HFFc6 (cell line): ENCODE measurements around the gene DOCK3. TPM values are rescaled to one million over a fixed set of nuclear protein-coding genes. Genes with fewer than 3 reads are reported as not detected.

Experiments used
- DNase-seq: peaks from one replicate; pipeline ENCODE4 v3.0.0-alpha.2; 2018
- H3K27ac Mint-ChIP-seq: 2 replicates; pipeline ENCODE4 v1.8.0; 2020; ENCODE audit warnings: mild to moderate bottlenecking, mixed read lengths
- H3K27me3 Mint-ChIP-seq: 2 replicates; pipeline ENCODE4 v1.8.0; 2021; ENCODE audit warnings: mild to moderate bottlenecking, moderate library complexity, mixed read lengths; ENCODE audit not compliant: insufficient read depth
- H3K36me3 Mint-ChIP-seq: 2 replicates; pipeline ENCODE4 v1.8.0; 2021; ENCODE audit warnings: low read depth, mixed read lengths
- H3K4me1 Mint-ChIP-seq: 2 replicates; pipeline ENCODE4 v1.8.0; 2020; ENCODE audit warnings: low read depth, mixed read lengths
- H3K4me3 Mint-ChIP-seq: 2 replicates; pipeline ENCODE4 v1.8.0; 2020; ENCODE audit warnings: mild to moderate bottlenecking, moderate library complexity, mixed read lengths
- H3K9me3 Mint-ChIP-seq: 2 replicates; pipeline ENCODE4 v1.8.0; 2020; ENCODE audit warnings: mild to moderate bottlenecking, mixed read lengths
- CTCF ChIP-seq: fragments of 200-600 bp; sonication (generic); IDR thresholded peaks from 2 replicates; pipeline ENCODE4 v1.5.0; 2021; ENCODE audit warnings: antibody characterized with exemption, mild to moderate bottlenecking
- total RNA-seq, 6 experiments: library from RNA; stranded (reverse); fragmentation: NEBNext Ultra II Directional; extraction: Animal tissue kit (Norgen Biotek cat#: 25700); gene quantifications; 2 replicates in 1 of 6; 3 replicates in 5 of 6; pipeline ENCODE4 v1.2.3, GENCODE V29; 2021

The DOCK3 gene
- total RNA-seq, 6 experiments from 2014 or later: 0.14 to 0.26 (median 0.22) TPM

DNA sequence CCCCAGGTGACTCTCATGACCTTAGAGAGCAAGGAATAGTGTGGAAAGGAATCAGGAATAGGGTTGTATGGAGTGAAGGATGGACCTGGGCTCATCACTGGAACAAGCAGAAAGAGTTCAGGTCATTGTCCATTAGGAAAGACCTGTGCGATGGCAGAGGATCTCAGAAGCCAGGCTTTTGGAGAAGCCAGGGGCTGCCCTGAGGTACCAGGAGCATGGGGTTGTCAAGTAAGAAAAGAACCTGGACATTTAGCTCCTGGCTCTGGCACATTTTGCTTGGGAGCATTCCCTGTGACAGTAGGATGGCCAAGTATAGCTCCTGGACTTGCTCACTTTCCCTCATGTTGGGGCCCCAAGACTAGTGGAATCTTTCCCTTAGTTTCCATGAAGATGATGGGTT, 657.4 kb downstream of the DOCK3 start:
- Mint-ChIP-seq H3K4me3 (no peak overlapping the region), H3K9me3 (no peaks in the 10 kb centered on the region), H3K27ac (no peak overlapping the region), H3K27me3 (peaks cover 8% of the 10 kb centered on the region), H3K4me1 (no peaks in the 10 kb centered on the region), H3K36me3 (no peaks in the 10 kb centered on the region)
- TF ChIP-seq CTCF: no peak
- no peak for DNase-seq

DNA sequence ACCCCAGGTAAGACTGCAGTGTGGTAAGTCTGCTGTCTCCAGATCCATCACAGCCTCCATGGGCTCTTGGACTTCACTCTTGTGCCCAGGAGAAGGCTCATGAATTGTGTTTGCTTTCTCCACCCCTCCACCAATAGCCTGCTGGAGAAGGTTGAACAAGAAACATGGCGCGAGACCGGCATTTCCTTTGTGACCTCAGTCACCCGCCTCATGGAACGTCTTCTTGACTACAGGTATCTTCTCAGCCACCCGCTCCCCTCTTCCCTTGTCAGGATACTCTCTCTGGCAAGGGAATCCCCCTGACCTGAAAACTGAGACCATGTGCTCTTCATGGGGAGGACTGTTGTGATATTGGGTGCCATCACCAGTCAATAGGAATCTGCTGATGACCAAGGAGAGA, 658.3 kb downstream of the DOCK3 start:
- no peak overlapping the region for H3K27ac Mint-ChIP-seq
- no peaks in the 10 kb centered on the region for H3K9me3 Mint-ChIP-seq
- DNase-seq: no peak
- H3K4me3 Mint-ChIP-seq: no peak overlapping the region
- H3K4me1 Mint-ChIP-seq: no peaks in the 10 kb centered on the region
- H3K36me3 Mint-ChIP-seq: no peaks in the 10 kb centered on the region
- TF ChIP-seq CTCF: no peak
- peaks cover 8% of the 10 kb centered on the region for H3K27me3 Mint-ChIP-seq

- no peak overlapping the region for H3K27ac Mint-ChIP-seq
- no peak for TF ChIP-seq CTCF
- peaks cover 1% of the 10 kb centered on the region; the same call in 1 of the 2 replicates for H3K27me3 Mint-ChIP-seq
- H3K4me3 Mint-ChIP-seq: no peak overlapping the region
- peaks cover 22% of the 10 kb centered on the region for H3K4me1 Mint-ChIP-seq
- DNase-seq: no peak
- H3K36me3 Mint-ChIP-seq: no peaks in the 10 kb centered on the region
- no peaks in the 10 kb centered on the region for H3K9me3 Mint-ChIP-seq
Observed at GRCh38 chr3:51336261-51336660, 661.5 kb downstream of the DOCK3 start.

DNA sequence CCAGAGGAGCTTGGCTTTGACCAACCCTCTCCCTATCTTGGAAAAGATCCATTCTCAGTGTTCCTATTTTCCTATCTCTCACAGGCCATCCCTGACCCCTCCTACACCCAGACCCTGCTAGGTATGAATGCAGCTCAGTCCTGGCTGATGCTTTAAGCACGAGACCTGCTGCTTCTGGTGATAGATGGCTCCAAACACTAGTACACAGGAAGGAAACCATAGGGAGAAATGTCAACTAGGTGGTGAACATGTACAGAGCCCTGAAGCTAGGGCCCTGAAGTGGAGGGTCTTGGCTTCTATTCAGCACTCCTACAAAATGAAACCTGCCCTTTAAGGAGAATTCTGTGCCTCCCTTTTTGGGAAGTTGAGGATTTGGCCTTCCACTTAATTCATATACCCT, 662.9 kb downstream of the DOCK3 start:
- no peak overlapping the region for H3K27ac Mint-ChIP-seq
- no peak for DNase-seq
- no peaks in the 10 kb centered on the region; the same call in 1 of the 2 replicates for H3K27me3 Mint-ChIP-seq
- H3K4me1 Mint-ChIP-seq: peaks cover 27% of the 10 kb centered on the region
- H3K9me3 Mint-ChIP-seq: no peaks in the 10 kb centered on the region
- no peak overlapping the region for H3K4me3 Mint-ChIP-seq
- TF ChIP-seq CTCF: no peak
- no peaks in the 10 kb centered on the region for H3K36me3 Mint-ChIP-seq

GRCh38 chr3:51338632-51339031, 663.9 kb downstream of the DOCK3 start:
- no peaks in the 10 kb centered on the region for H3K9me3 Mint-ChIP-seq
- H3K4me1 Mint-ChIP-seq: peaks cover 34% of the 10 kb centered on the region
- H3K36me3 Mint-ChIP-seq: no peaks in the 10 kb centered on the region
- TF ChIP-seq CTCF: no peak
- no peaks in the 10 kb centered on the region; the same call in 1 of the 2 replicates for H3K27me3 Mint-ChIP-seq
- no peak for DNase-seq
- H3K4me3 Mint-ChIP-seq: no peak overlapping the region
- no peak overlapping the region for H3K27ac Mint-ChIP-seq
